Muscle of back (tissue), 11 donors: ENCODE measurements around the gene SOAT1. TPM values are rescaled to one million over a fixed set of nuclear protein-coding genes. Genes with fewer than 3 reads are reported as not detected.
A peak's percentile ranks its signal among the peaks of the same experiment; 100 is the strongest.

Source experiments
- DNase-seq, 3 donors: peaks; one replicate each; pipeline versions ENCODE4 v3.0.0 to v3.0.0-alpha.2; 2013
- polyA plus RNA-seq, 10 donors: library from polyadenylated mRNA; unstranded; fragments of 120-200 nt; gene quantifications; one replicate each; pipeline ENCODE4 v1.2.1, GENCODE V29; 2013; ENCODE audit not compliant: insufficient read length in 10 of 10

SOAT1 gene
- polyA plus RNA-seq, 10 donors = 7.3 to 13.6 (median 9.8) TPM

GRCh38 chr1:179302070-179302469 is 8.5 kb downstream of the SOAT1 start:
- DNase-seq = no peak

GRCh38 chr1:179303200-179303785 is 9.7 kb downstream of the SOAT1 start:
- DNase-seq = no peak

DNA sequence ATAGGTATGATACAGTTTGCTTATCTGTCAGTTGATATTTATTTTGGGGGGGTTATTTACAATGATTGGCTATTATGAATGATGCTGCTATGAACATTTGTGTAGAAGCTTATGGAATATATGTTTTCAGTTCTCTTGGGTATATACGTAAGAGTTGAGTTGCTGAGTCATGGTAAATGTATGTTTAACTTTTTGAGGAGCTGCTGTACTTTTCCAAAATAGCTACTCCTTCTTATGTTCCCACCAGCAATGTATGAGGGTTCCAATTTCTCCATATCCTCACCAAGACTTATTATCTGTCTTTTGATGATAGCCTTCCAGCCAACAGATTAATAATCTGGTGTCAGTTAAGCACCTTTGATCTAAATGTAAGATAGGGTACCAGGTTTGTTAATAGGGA is 11.9 kb downstream of the SOAT1 start:
- no peak for DNase-seq

- no peak for DNase-seq
These were observed 16.7 kb downstream of the SOAT1 start for GRCh38 chr1:179310291-179310690.

- DNase-seq = peak in 1 of 3 donors; percentile 38
These were observed 17.1 kb downstream of the SOAT1 start for GRCh38 chr1:179310721-179311120.

GRCh38 chr1:179311149-179311700 is 17.6 kb downstream of the SOAT1 start:
- DNase-seq = no peak

- no peak for DNase-seq
These were observed 19.4 kb downstream of the SOAT1 start for GRCh38 chr1:179313004-179313403.

- no peak for DNase-seq
These were observed 21.3 kb downstream of the SOAT1 start for GRCh38 chr1:179314928-179315327.

- no peak for DNase-seq
These were observed 24.9 kb downstream of the SOAT1 start for GRCh38 chr1:179318491-179318890.

- no peak for DNase-seq
These were observed 28.1 kb downstream of the SOAT1 start for GRCh38 chr1:179321533-179322216.

- peak in 2 of 3 donors; percentile 6 to 8 for DNase-seq
These were observed 29.0 kb downstream of the SOAT1 start for GRCh38 chr1:179322557-179322956.

- no peak for DNase-seq
These were observed 29.8 kb downstream of the SOAT1 start for GRCh38 chr1:179323436-179323835.

DNA sequence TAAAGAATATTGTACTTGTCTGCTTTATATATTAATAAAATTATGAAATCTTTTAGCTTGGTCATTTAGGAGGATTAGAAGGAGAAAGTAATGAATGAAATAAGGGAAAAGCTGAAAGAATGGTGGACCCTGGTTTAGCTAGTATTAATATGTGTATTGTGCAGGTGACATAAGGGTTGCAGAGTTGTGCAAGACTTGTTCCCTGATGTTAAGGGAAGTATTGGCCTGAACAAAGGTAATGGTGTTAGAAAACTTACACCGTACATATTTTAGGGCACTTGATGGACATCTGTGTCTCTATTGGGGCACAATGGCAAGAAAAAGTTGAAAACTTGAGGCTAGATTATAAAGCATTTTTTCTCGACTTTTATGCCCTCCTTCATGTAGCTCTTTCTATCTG is 32.2 kb downstream of the SOAT1 start:
- DNase-seq = no peak

DNA sequence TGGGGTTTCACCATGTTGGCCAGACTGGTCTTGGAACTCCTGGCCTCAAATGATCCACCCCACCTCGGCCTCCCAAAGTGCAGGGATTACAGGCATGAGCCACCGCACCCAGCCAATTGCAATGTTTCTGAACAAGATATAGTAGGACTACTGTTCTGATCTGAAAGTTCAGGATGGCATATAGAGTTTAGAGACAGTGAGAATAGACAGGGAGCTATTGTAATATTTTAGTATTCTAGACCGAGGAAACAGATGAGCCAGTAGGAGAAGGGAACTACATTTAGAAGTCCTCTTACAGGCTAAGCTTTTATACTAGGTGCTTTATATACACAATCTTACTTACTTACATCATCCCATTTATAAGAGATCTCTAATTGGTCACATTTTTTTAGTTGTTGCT is 33.1 kb downstream of the SOAT1 start:
- DNase-seq = no peak

DNA sequence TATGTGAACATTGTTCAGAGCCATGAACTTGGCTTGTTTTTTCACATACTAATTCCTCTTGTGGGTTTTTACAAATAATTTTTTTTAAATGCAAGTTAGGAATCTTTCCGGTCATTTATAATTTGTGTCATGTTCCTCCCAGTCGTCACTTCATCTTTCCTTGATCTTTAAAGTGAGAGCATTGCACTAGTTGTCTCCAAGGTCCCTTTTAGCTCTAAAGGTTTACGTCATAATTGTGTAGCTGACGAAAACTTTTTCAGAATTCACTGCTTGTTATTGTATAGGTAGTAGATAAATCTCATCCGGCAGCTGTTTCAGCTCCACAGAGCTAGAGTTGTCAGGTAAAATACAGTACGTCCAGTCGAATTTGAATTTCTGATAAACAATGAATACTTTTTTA is 33.6 kb downstream of the SOAT1 start:
- no peak for DNase-seq

GRCh38 chr1:179327679-179328078 is 34.1 kb downstream of the SOAT1 start:
- DNase-seq = no peak

- DNase-seq = no peak
These were observed 36.3 kb downstream of the SOAT1 start for GRCh38 chr1:179329862-179330261.

DNA sequence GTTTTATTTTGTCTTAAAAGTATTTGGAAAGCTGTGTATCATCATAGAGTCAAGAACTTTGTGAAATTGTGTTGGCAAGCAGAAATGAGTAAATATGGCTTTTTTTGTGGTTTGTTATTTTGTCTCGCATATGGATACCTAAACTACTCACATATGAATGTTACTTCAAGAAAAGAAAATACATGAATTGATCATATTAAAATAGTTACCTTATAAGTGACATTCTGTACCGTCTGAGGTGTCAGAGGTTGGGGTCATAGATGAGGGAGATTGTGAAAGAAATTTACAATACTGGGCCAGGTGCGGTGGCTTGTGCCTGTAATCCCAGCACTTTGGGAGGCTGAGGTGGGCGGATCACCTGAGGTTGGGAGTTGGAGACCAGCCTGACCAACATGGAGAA is 40.8 kb downstream of the SOAT1 start:
- no peak for DNase-seq

DNA sequence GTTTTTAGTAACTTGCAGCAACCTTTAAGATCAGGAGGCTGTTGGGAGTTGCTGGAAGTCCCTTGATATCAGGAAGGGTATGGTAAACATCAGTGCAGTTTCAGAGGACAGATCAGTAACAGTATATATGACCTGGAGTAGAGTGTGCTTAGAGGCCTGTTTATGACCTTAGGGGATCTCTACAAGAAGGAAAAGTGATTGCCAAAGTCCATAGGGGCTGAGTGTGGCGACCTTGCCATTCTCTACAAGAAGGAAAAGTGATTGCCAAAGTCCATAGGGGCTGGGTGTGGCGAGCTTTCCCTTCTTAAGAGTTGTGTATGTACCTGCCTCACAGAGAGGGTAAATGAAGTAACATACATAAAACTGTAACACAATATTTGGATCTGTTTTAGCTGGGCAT is 43.7 kb downstream of the SOAT1 start:
- no peak for DNase-seq

DNA sequence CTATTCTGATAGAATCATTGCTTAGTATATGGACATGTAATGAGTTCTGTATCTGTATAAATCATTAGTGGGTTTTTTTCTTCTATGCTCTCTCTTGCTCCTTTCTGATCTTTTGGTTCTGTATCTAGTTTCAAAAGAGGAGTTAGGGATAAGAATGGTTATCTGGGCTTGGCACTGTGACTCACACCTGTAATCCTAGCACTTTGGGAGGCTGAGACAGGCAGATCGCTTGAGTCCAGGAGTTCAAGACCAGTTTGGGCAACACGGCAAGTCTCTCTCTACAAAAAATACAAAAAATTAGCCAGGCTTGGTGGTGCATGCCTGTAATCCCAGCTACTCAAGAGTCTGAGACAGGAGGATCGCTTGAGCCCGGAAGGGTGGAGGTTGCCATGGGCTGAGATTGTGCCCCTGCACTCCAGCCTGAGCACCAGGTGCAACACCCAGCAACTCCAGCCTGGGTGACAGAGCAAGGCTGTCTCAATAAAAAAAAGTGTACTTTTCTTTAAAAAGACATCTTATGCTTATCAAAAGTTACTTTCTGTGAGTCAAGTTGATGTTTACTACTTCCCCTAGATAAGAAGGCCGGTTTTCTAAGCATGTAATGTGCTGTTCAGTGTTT is 44.5 kb downstream of the SOAT1 start:
- no peak for DNase-seq

DNA sequence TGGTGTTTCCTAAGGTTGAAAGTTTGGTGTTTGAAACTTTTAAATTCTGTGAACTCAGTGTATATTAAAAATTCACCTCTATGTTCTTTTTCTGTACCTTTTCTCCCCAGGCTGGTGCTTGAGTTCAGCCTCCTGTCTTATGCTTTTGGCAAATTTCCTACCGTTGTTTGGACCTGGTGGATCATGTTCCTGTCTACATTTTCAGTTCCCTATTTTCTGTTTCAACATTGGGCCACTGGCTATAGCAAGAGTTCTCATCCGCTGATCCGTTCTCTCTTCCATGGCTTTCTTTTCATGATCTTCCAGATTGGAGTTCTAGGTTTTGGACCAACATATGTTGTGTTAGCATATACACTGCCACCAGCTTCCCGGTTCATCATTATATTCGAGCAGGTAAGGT is 47.3 kb downstream of the SOAT1 start:
- peak in 1 of 3 donors; percentile 18 for DNase-seq

DNA sequence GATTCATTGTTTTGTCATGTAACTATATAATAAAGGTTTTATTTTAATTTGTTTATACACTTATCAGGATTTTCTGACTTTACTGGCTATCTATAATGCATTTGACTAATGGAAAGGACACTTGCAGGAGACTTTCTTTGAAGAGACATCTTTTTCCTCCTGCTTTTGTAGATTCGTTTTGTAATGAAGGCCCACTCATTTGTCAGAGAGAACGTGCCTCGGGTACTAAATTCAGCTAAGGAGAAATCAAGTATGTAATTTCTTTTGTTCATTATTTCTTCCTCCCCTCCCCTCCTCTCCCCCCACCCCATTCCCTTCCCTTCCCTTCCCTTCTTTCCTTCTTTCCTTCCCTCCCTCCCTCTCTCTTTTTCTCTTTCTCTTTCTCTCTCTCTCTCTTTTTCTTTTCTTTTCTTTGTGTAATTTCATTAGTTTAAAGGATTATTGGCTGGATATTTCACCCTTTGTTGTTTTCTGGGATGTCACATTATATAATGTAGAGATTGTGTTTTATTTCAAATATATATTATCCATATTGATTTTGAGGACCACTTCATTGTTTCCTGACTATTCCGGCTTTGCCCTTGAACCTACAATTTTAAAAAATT is 48.4 kb downstream of the SOAT1 start:
- no peak for DNase-seq
